ENCODE data around the gene KRT13. TPM values are rescaled to one million over a fixed set of nuclear protein-coding genes. Genes with fewer than 3 reads are reported as not detected.

KRT13 gene
- total RNA-seq, 1 donor from 2014 or later: not detected

- no peaks in the 10 kb centered on the region for H3K36me3 Mint-ChIP-seq (ENCODE audit: low read depth)
- H3K4me3 Mint-ChIP-seq: no peak overlapping the region
- intact Hi-C loops (cut with micrococcal nuclease): no loop called here
- peaks cover 26% of the 10 kb centered on the region for H3K27me3 Mint-ChIP-seq (ENCODE audit: insufficient read depth)
- no peak overlapping the region for H3K27ac Mint-ChIP-seq
- DNase-seq (ENCODE audit: low spot score): no peak
- no peaks in the 10 kb centered on the region for H3K4me1 Mint-ChIP-seq (ENCODE audit: low read depth)
- no peaks in the 10 kb centered on the region for H3K9me3 Mint-ChIP-seq
These were observed 29.6 kb upstream of the KRT13 start for GRCh38 chr17:41534899-41535546.

- no peak overlapping the region for H3K4me3 Mint-ChIP-seq
- intact Hi-C loops (cut with micrococcal nuclease): no loop called here
- DNase-seq (ENCODE audit: low spot score): no peak
- no peaks in the 10 kb centered on the region for H3K36me3 Mint-ChIP-seq (ENCODE audit: low read depth)
- H3K27ac Mint-ChIP-seq: no peak overlapping the region
- H3K4me1 Mint-ChIP-seq (ENCODE audit: low read depth): no peaks in the 10 kb centered on the region
- peaks cover 40% of the 10 kb centered on the region for H3K27me3 Mint-ChIP-seq (ENCODE audit: insufficient read depth)
- no peaks in the 10 kb centered on the region for H3K9me3 Mint-ChIP-seq
These were observed 28.2 kb upstream of the KRT13 start for GRCh38 chr17:41533613-41534012.

- no peak for DNase-seq (ENCODE audit: low spot score)
- Mint-ChIP-seq H3K27ac (no peak overlapping the region), H3K4me1 (ENCODE audit: low read depth) (no peaks in the 10 kb centered on the region), H3K9me3 (no peaks in the 10 kb centered on the region), H3K4me3 (no peak overlapping the region), H3K27me3 (ENCODE audit: insufficient read depth) (peaks cover 42% of the 10 kb centered on the region), H3K36me3 (ENCODE audit: low read depth) (no peaks in the 10 kb centered on the region)
- intact Hi-C loops (cut with micrococcal nuclease): no loop called here
These were observed 27.6 kb upstream of the KRT13 start for GRCh38 chr17:41532947-41533570.

GRCh38 chr17:41531993-41532392 is 26.6 kb upstream of the KRT13 start:
- Mint-ChIP-seq H3K4me1 (ENCODE audit: low read depth) (no peaks in the 10 kb centered on the region), H3K27ac (no peak overlapping the region), H3K27me3 (ENCODE audit: insufficient read depth) (peaks cover 46% of the 10 kb centered on the region), H3K9me3 (no peaks in the 10 kb centered on the region), H3K4me3 (no peak overlapping the region), H3K36me3 (ENCODE audit: low read depth) (no peaks in the 10 kb centered on the region)
- intact Hi-C loops (cut with micrococcal nuclease): no loop called here
- DNase-seq (ENCODE audit: low spot score): no peak

GRCh38 chr17:41530062-41531048 is 24.9 kb upstream of the KRT13 start:
- DNase-seq (ENCODE audit: low spot score): no peak
- H3K4me3 Mint-ChIP-seq: no peak overlapping the region
- intact Hi-C loops (cut with micrococcal nuclease): no loop called here
- no peaks in the 10 kb centered on the region for H3K4me1 Mint-ChIP-seq (ENCODE audit: low read depth)
- H3K9me3 Mint-ChIP-seq: no peaks in the 10 kb centered on the region
- H3K27me3 Mint-ChIP-seq (ENCODE audit: insufficient read depth): peaks cover 58% of the 10 kb centered on the region
- H3K27ac Mint-ChIP-seq: no peak overlapping the region
- H3K36me3 Mint-ChIP-seq (ENCODE audit: low read depth): no peaks in the 10 kb centered on the region

- no peaks in the 10 kb centered on the region for H3K36me3 Mint-ChIP-seq (ENCODE audit: low read depth)
- no peak for DNase-seq (ENCODE audit: low spot score)
These were observed 24.1 kb upstream of the KRT13 start for GRCh38 chr17:41529491-41529915.

GRCh38 chr17:41528959-41529353 is 23.5 kb upstream of the KRT13 start:
- Mint-ChIP-seq H3K36me3 (ENCODE audit: low read depth) (no peaks in the 10 kb centered on the region), H3K27me3 (ENCODE audit: insufficient read depth) (peaks cover 54% of the 10 kb centered on the region), H3K4me3 (no peak overlapping the region), H3K27ac (no peak overlapping the region), H3K4me1 (ENCODE audit: low read depth) (no peaks in the 10 kb centered on the region), H3K9me3 (no peaks in the 10 kb centered on the region)
- intact Hi-C loops (cut with micrococcal nuclease): no loop called here
- DNase-seq (ENCODE audit: low spot score): no peak

More at GRCh38 chr17:41529491-41529915, 24.1 kb upstream of the KRT13 start:
- peaks cover 54% of the 10 kb centered on the region for H3K27me3 Mint-ChIP-seq (ENCODE audit: insufficient read depth)
- H3K9me3 Mint-ChIP-seq: no peaks in the 10 kb centered on the region
- no peaks in the 10 kb centered on the region for H3K4me1 Mint-ChIP-seq (ENCODE audit: low read depth)
- H3K27ac Mint-ChIP-seq: no peak overlapping the region
- intact Hi-C loops (cut with micrococcal nuclease): no loop called here
- H3K4me3 Mint-ChIP-seq: no peak overlapping the region

- Mint-ChIP-seq H3K4me1 (ENCODE audit: low read depth) (no peaks in the 10 kb centered on the region), H3K4me3 (no peak overlapping the region), H3K27me3 (ENCODE audit: insufficient read depth) (peaks cover 47% of the 10 kb centered on the region), H3K36me3 (ENCODE audit: low read depth) (no peaks in the 10 kb centered on the region), H3K9me3 (no peaks in the 10 kb centered on the region), H3K27ac (no peak overlapping the region)
- intact Hi-C loops (cut with micrococcal nuclease): no loop called here
- DNase-seq (ENCODE audit: low spot score): no peak
These were observed 21.9 kb upstream of the KRT13 start for GRCh38 chr17:41527063-41528023.

- Mint-ChIP-seq H3K27me3 (ENCODE audit: insufficient read depth) (peaks cover 27% of the 10 kb centered on the region), H3K9me3 (no peaks in the 10 kb centered on the region), H3K27ac (no peak overlapping the region), H3K4me3 (no peak overlapping the region), H3K4me1 (ENCODE audit: low read depth) (no peaks in the 10 kb centered on the region), H3K36me3 (ENCODE audit: low read depth) (no peaks in the 10 kb centered on the region)
- intact Hi-C loops (cut with micrococcal nuclease): no loop called here
- no peak for DNase-seq (ENCODE audit: low spot score)
These were observed 18.8 kb upstream of the KRT13 start for GRCh38 chr17:41524261-41524660.

GRCh38 chr17:41523787-41524186 is 18.4 kb upstream of the KRT13 start:
- H3K4me1 Mint-ChIP-seq (ENCODE audit: low read depth): no peaks in the 10 kb centered on the region
- DNase-seq (ENCODE audit: low spot score): no peak
- H3K27ac Mint-ChIP-seq: no peak overlapping the region
- intact Hi-C loops (cut with micrococcal nuclease): no loop called here
- no peaks in the 10 kb centered on the region for H3K36me3 Mint-ChIP-seq (ENCODE audit: low read depth)
- peaks cover 22% of the 10 kb centered on the region for H3K27me3 Mint-ChIP-seq (ENCODE audit: insufficient read depth)
- no peak overlapping the region for H3K4me3 Mint-ChIP-seq
- no peaks in the 10 kb centered on the region for H3K9me3 Mint-ChIP-seq

GRCh38 chr17:41523225-41523593 is 17.8 kb upstream of the KRT13 start:
- DNase-seq (ENCODE audit: low spot score): no peak
- H3K4me3 Mint-ChIP-seq: no peak overlapping the region
- H3K27ac Mint-ChIP-seq: no peak overlapping the region

More at GRCh38 chr17:41523225-41523593, 17.8 kb upstream of the KRT13 start:
- peaks cover 16% of the 10 kb centered on the region for H3K27me3 Mint-ChIP-seq (ENCODE audit: insufficient read depth)
- H3K4me1 Mint-ChIP-seq (ENCODE audit: low read depth): no peaks in the 10 kb centered on the region
- H3K9me3 Mint-ChIP-seq: no peaks in the 10 kb centered on the region
- intact Hi-C loops (cut with micrococcal nuclease): no loop called here
- no peaks in the 10 kb centered on the region for H3K36me3 Mint-ChIP-seq (ENCODE audit: low read depth)

Data from activated T-helper 1 cell treated with anti-CD3 and anti-CD28 coated beads, Interleukin-12 subunit alpha, Interleukin-12 subunit beta, Interleukin-2, Interleukin-4 antibody, amounts not matched to agents 30 ng/mL and 10 ng/mL and 1 ng/mL, durations not matched to agents 14 hours and 24 hours and 36 hours (primary cell).